HepG2 (cell line): ENCODE measurements around the gene SCNM1. TPM values are rescaled to one million over a fixed set of nuclear protein-coding genes. Genes with fewer than 3 reads are reported as not detected.

ENCODE experiments used
- CREB1 ChIP-seq, 2 experiments: fragments of 450-650 bp in 1 of 2; IDR thresholded peaks; 2 replicates each; pipeline ENCODE4 v1.6.1; 2016 to 2017; ENCODE audit warnings: control low read depth in 1 of 2, mild to moderate bottlenecking in 1 of 2, missing compliant biosample characterization in 1 of 2, missing genetic modification characterization in 1 of 2
- FOSL2 ChIP-seq: sonication (generic); formaldehyde crosslinking; IDR thresholded peaks from 2 replicates; pipeline ENCODE4 v1.4.0; 2020; ENCODE audit warnings: missing genetic modification reagents
- FOXJ3 ChIP-seq: sonication (generic); formaldehyde crosslinking; IDR thresholded peaks from 2 replicates; pipeline ENCODE4 v1.4.0; 2020; ENCODE audit warnings: missing genetic modification reagents, mild to moderate bottlenecking, borderline replicate concordance
- HDAC1 ChIP-seq: sonication (generic); formaldehyde crosslinking; IDR thresholded peaks from 2 replicates; pipeline ENCODE4 v1.5.1; 2020; ENCODE audit warnings: mild to moderate bottlenecking, missing genetic modification reagents
- NFE2L1 ChIP-seq: sonication (generic); formaldehyde crosslinking; IDR thresholded peaks from 2 replicates; pipeline ENCODE4 v1.4.0; 2020; ENCODE audit warnings: missing genetic modification reagents, mild to moderate bottlenecking, borderline replicate concordance
- NFYB ChIP-seq: sonication (generic); formaldehyde crosslinking; IDR thresholded peaks from 2 replicates; pipeline ENCODE4 v1.4.0; 2020; ENCODE audit warnings: missing genetic modification reagents
- NR0B2 ChIP-seq: sonication (generic); formaldehyde crosslinking; IDR thresholded peaks from 2 replicates; pipeline ENCODE4 v1.4.0; 2020; ENCODE audit warnings: mild to moderate bottlenecking, missing genetic modification reagents
- POGK ChIP-seq: sonication (generic); formaldehyde crosslinking; conservative IDR thresholded peaks from 2 replicates; pipeline ENCODE4 v1.8.0; 2022; ENCODE audit warnings: mild to moderate bottlenecking, moderate library complexity, missing genetic modification reagents
- RNF2 ChIP-seq: fragments of 450-650 bp; conservative IDR thresholded peaks from 2 replicates; pipeline ENCODE4 v1.6.1; 2016; ENCODE audit warnings: low read depth
- SALL1 ChIP-seq: sonication (generic); formaldehyde crosslinking; IDR thresholded peaks from 2 replicates; pipeline ENCODE4 v1.8.0; 2022; ENCODE audit warnings: mild to moderate bottlenecking, missing genetic modification reagents
- SOX13 ChIP-seq, 3 experiments: fragments of 450-650 bp in 1 of 3; sonication (generic) in 1 of 3; formaldehyde crosslinking in 1 of 3; IDR thresholded peaks in 2 of 3; conservative IDR thresholded peaks in 1 of 3; 2 replicates each; pipeline versions ENCODE4 v1.5.0 to v1.6.1; 2016 to 2020; ENCODE audit warnings: antibody characterized with exemption in 1 of 3, mild to moderate bottlenecking in 1 of 3, missing compliant biosample characterization in 1 of 3, missing genetic modification reagents in 1 of 3, moderate library complexity in 1 of 3
- TFE3 ChIP-seq: IDR thresholded peaks from 2 replicates; pipeline ENCODE4 v1.6.1; 2016
- ZFY ChIP-seq: sonication (generic); formaldehyde crosslinking; IDR thresholded peaks from 2 replicates; pipeline ENCODE4 v1.4.0; 2020; ENCODE audit warnings: missing genetic modification reagents
- ZMAT3 ChIP-seq: sonication (generic); formaldehyde crosslinking; conservative IDR thresholded peaks from 2 replicates; pipeline ENCODE4 v1.7.0; 2021; ENCODE audit warnings: missing genetic modification reagents
- ZNF136 ChIP-seq: sonication (generic); formaldehyde crosslinking; IDR thresholded peaks from 2 replicates; pipeline ENCODE4 v1.8.1; 2022; ENCODE audit warnings: low read depth, mild to moderate bottlenecking, moderate library complexity, missing genetic modification reagents
- ZNF280B ChIP-seq: sonication (generic); formaldehyde crosslinking; IDR thresholded peaks from 2 replicates; pipeline ENCODE4 v1.5.0; 2020; ENCODE audit warnings: missing genetic modification reagents, mild to moderate bottlenecking, borderline replicate concordance
- ZNF329 ChIP-seq: sonication (generic); formaldehyde crosslinking; IDR thresholded peaks from 2 replicates; pipeline ENCODE4 v1.9.0; 2021; ENCODE audit warnings: low read depth, mild to moderate bottlenecking, missing genetic modification reagents
- ZNF335 ChIP-seq: sonication (generic); formaldehyde crosslinking; IDR thresholded peaks from 2 replicates; pipeline ENCODE4 v1.4.0; 2020; ENCODE audit warnings: missing genetic modification reagents
- ZXDC ChIP-seq: sonication (generic); formaldehyde crosslinking; IDR thresholded peaks from 2 replicates; pipeline ENCODE4 v1.5.0; 2020; ENCODE audit warnings: mild to moderate bottlenecking, missing genetic modification reagents
- polyA plus RNA-seq, 8 experiments: library from polyadenylated mRNA; depleted of rRNA in 3 of 8; stranded (reverse) in 7 of 8; unstranded in 1 of 8; fragments of >200 nt; fragmentation: Illumina TruSeq in 4 of 8; extraction: Trizol in 4 of 8; gene quantifications; 2 replicates each; pipeline versions ENCODE4 v1.2.1 to v1.2.3, GENCODE V29; 2011 to 2016; ENCODE audit warnings: low read depth in 4 of 8, missing spikeins in 1 of 8, mixed read lengths in 1 of 8; ENCODE audit not compliant: insufficient read depth in 1 of 8
- total RNA-seq, 5 experiments: library from RNA; depleted of rRNA; stranded (reverse); fragments of >200 nt; fragmentation: Illumina TruSeq; extraction: Trizol; gene quantifications; 2 replicates each; pipeline ENCODE4 v1.2.3, GENCODE V29; 2016; ENCODE audit warnings: low read depth in 1 of 5

SCNM1 gene
- total and polyA plus RNA-seq, 2 of the 13 experiments (the other 11 are each of a cell fraction or from before 2014, with no cell fraction given): 16.3 to 31.5 TPM

GRCh38 chr1:151189637-151190445, 23.9 kb downstream of the SCNM1 start, which contains the start of gene VPS72 (continued):
- TF ChIP-seq ZXDC (CRISPR knock-in tag) (0 out of 2 replicates have a peak, but pooled peaks have one; percentile 62), POGK (CRISPR knock-in tag) (0 out of 2 replicates have a peak, but pooled peaks have one; percentile 35), NFYB (CRISPR knock-in tag) (peak; percentile 38; the same call in 1 of the 2 replicates), ZNF335 (CRISPR knock-in tag) (peak; percentile 84), ZNF280B (peak; percentile 55; the same call in 1 of the 2 replicates), NR0B2 (0 out of 2 replicates have a peak, but pooled peaks have one; percentile 40), SOX13 (IDR thresholded peaks at IDR 0.05) (no peak), SOX13 (CRISPR knock-in tag; conservative IDR thresholded peaks at IDR 0.05 in 1 of 2, IDR thresholded peaks at IDR 0.05 in 1 of 2) (peak in 1 of 2 experiments; percentile 34; a peak in 1 of 4 replicates), HDAC1 (CRISPR knock-in tag) (peak; percentile 86), SALL1 (CRISPR knock-in tag) (peak; percentile 86), RNF2 (no peak), ZFY (CRISPR knock-in tag) (peak; percentile 89), ZNF136 (CRISPR knock-in tag) (no peak), CREB1 (IDR thresholded peaks at IDR 0.05) (0 out of 2 replicates have a peak, but pooled peaks have one; percentile 7), CREB1 (CRISPR knock-in tag; IDR thresholded peaks at IDR 0.05) (peak; percentile 64; the same call in 1 of the 2 replicates), FOXJ3 (peak; percentile 10; the same call in 1 of the 2 replicates), ZMAT3 (CRISPR knock-in tag) (peak; percentile 62; the same call in 1 of the 2 replicates), FOSL2 (CRISPR knock-in tag) (peak; percentile 51), NFE2L1 (no peak), TFE3 (CRISPR knock-in tag) (peak; percentile 78), ZNF329 (CRISPR knock-in tag) (peak; percentile 58; the same call in 1 of the 2 replicates)
